H1 (cell line): ENCODE results near the gene TUT4. TPM values are rescaled to one million over a fixed set of nuclear protein-coding genes. Genes with fewer than 3 reads are reported as not detected.

Experiments used
- CTCF ChIA-PET: fragments of 300-600 bp; sonication (Branson Sonifier 250); formaldehyde crosslinking; loops from one replicate; lab custom pipeline; 2021; ENCODE audit not compliant: partially characterized antibody; lab: Charles Lee
- POLR2A ChIA-PET: fragments of 300-600 bp; sonication (Branson Sonifier 250); formaldehyde crosslinking; loops from one replicate; lab custom pipeline; 2021; ENCODE audit warnings: inconsistent platforms; ENCODE audit not compliant: partially characterized antibody; lab: Charles Lee
- DNase-seq, 2 experiments: peaks; one replicate each; pipeline versions ENCODE4 v3.0.0 to v3.0.0-alpha.2; 2010 to 2022; ENCODE audit warnings: low spot score in 2 of 2, low read depth in 1 of 2, mixed read lengths in 1 of 2
- FAIRE-seq: peaks from 2 replicates; lab custom pipeline; 2011; peaks lifted over from hg19 to GRCh38; lab: Jason Lieb, UNC
- H2AFZ ChIP-seq: 2 replicates; pipeline ENCODE4 v1.8.1; 2012; ENCODE audit warnings: low read length, inconsistent platforms
- H2AK5ac ChIP-seq: 2 replicates; pipeline ENCODE4 v1.6.1; 2013; ENCODE audit warnings: low read depth, low read length
- H2BK120ac ChIP-seq: replicated peaks from 2 replicates; pipeline ENCODE3; 2013; ENCODE audit warnings: low read depth, low read length, inconsistent platforms
- H2BK12ac ChIP-seq: 2 replicates; pipeline ENCODE4 v1.6.1; 2013; ENCODE audit warnings: low read depth, low read length
- H2BK15ac ChIP-seq: 2 replicates; pipeline ENCODE4 v1.6.1; 2013; ENCODE audit warnings: low read length
- H2BK20ac ChIP-seq: 2 replicates; pipeline ENCODE4 v1.6.1; 2013; ENCODE audit warnings: low read length
- H2BK5ac ChIP-seq: 2 replicates; pipeline ENCODE4 v1.6.1; 2013; ENCODE audit warnings: low read depth, low read length
- H3K14ac ChIP-seq: 2 replicates; pipeline ENCODE4 v1.6.1; 2013; ENCODE audit warnings: inconsistent platforms; ENCODE audit not compliant: insufficient read length
- H3K18ac ChIP-seq: 2 replicates; pipeline ENCODE4 v1.6.1; 2013; ENCODE audit warnings: low read length; ENCODE audit errors: extremely low read depth
- H3K23ac ChIP-seq: 2 replicates; pipeline ENCODE4 v1.6.1; 2013; ENCODE audit warnings: inconsistent platforms; ENCODE audit not compliant: insufficient read length
- H3K23me2 ChIP-seq: 2 replicates; pipeline ENCODE4 v1.6.1; 2013; ENCODE audit warnings: low read depth, low read length
- H3K27ac ChIP-seq: 2 replicates; pipeline ENCODE4 v1.6.1; 2011; ENCODE audit warnings: low read depth, low read length, inconsistent platforms
- H3K27me3 ChIP-seq, 4 experiments: replicated peaks in 1 of 4; 1 replicate in 1 of 4; 2 replicates in 3 of 4; pipeline versions ENCODE4 v1.6.1 to v1.8.1; 2011 to 2013; ENCODE audit warnings: low read length in 3 of 4, mild to moderate bottlenecking in 3 of 4, inconsistent platforms in 2 of 4, mixed read lengths in 2 of 4, moderate library complexity in 1 of 4; ENCODE audit not compliant: control insufficient read depth in 3 of 4, insufficient read depth in 3 of 4; ENCODE audit errors: extremely low read depth in 1 of 4
- H3K36me3 ChIP-seq, 4 experiments: 2 replicates each; pipeline versions ENCODE4 v1.6.1 to v1.8.1; 2011 to 2013; ENCODE audit warnings: mild to moderate bottlenecking in 4 of 4, low read length in 3 of 4, moderate library complexity in 2 of 4, control low read depth in 1 of 4, inconsistent platforms in 1 of 4; ENCODE audit not compliant: insufficient read depth in 4 of 4, control insufficient read depth in 2 of 4
- H3K4ac ChIP-seq: replicated peaks from 2 replicates; pipeline ENCODE3; 2013; ENCODE audit warnings: low read length, low read depth, mixed read lengths, inconsistent platforms; ENCODE audit not compliant: insufficient read length
- H3K4me1 ChIP-seq, 4 experiments: replicated peaks in 1 of 4; 1 replicate in 1 of 4; 2 replicates in 3 of 4; pipeline versions ENCODE4 v1.6.1 to v1.8.1; 2011 to 2013; ENCODE audit warnings: low read length in 3 of 4, inconsistent platforms in 2 of 4, mixed read lengths in 1 of 4; ENCODE audit not compliant: insufficient read depth in 4 of 4, control insufficient read depth in 3 of 4
- H3K4me2 ChIP-seq, 2 experiments: 2 replicates each; pipeline versions ENCODE4 v1.6.1 to v1.8.1; 2011 to 2013; ENCODE audit warnings: low read depth in 2 of 2, low read length in 2 of 2, control low read depth in 1 of 2, inconsistent platforms in 1 of 2, mild to moderate bottlenecking in 1 of 2; ENCODE audit not compliant: insufficient read depth in 1 of 2
- H3K4me3 ChIP-seq, 4 experiments: fragments of 200-600, 300-600 bp in 1 of 4; sonication (generic), shearing (Covaris generic), sonication (Bioruptor Twin) in 1 of 4; 2 replicates each; pipeline versions ENCODE4 v1.5.1 to v1.8.1; 2011 to 2016; ENCODE audit warnings: low read length in 4 of 4, low read depth in 3 of 4, control low read depth in 2 of 4, inconsistent platforms in 2 of 4, mild to moderate bottlenecking in 2 of 4, mixed read lengths in 1 of 4, moderate library complexity in 1 of 4; ENCODE audit not compliant: insufficient read depth in 2 of 4; ENCODE audit errors: extremely low read depth in 1 of 4
- H3K56ac ChIP-seq: replicated peaks from 2 replicates; pipeline ENCODE3; 2013; ENCODE audit warnings: low read depth, mild to moderate bottlenecking, mixed read lengths, low read length, inconsistent platforms; ENCODE audit not compliant: insufficient read length
- H3K79me1 ChIP-seq: 2 replicates; pipeline ENCODE4 v1.6.1; 2013; ENCODE audit warnings: low read depth, low read length, control low read depth
- H3K79me2 ChIP-seq, 2 experiments: 2 replicates each; pipeline versions ENCODE4 v1.6.1 to v1.8.1; 2012 to 2013; ENCODE audit warnings: low read length in 2 of 2, mild to moderate bottlenecking in 2 of 2, inconsistent platforms in 1 of 2; ENCODE audit not compliant: insufficient read depth in 2 of 2, control insufficient read depth in 1 of 2
- H3K9ac ChIP-seq, 4 experiments: replicated peaks in 1 of 4; 1 replicate in 1 of 4; 2 replicates in 3 of 4; pipeline versions ENCODE4 v1.6.1 to v1.8.1; 2011 to 2013; ENCODE audit warnings: low read depth in 3 of 4, low read length in 3 of 4, control low read depth in 2 of 4, mild to moderate bottlenecking in 2 of 4, moderate library complexity in 2 of 4, inconsistent platforms in 1 of 4; ENCODE audit errors: extremely low read depth in 1 of 4
- H3K9me3 ChIP-seq, 2 experiments: 2 replicates each; pipeline versions ENCODE4 v1.6.1 to v1.8.1; 2012 to 2013; ENCODE audit warnings: mild to moderate bottlenecking in 2 of 2, moderate library complexity in 2 of 2, control low read depth in 1 of 2, inconsistent platforms in 1 of 2, low read depth in 1 of 2, low read length in 1 of 2, mixed read lengths in 1 of 2; ENCODE audit not compliant: insufficient read depth in 2 of 2
- H4K20me1 ChIP-seq, 2 experiments: replicated peaks in 1 of 2; 2 replicates each; pipeline versions ENCODE3 to v1.8.1; 2011 to 2013; ENCODE audit warnings: inconsistent platforms in 2 of 2, low read length in 2 of 2, mild to moderate bottlenecking in 1 of 2; ENCODE audit not compliant: insufficient read depth in 2 of 2, control insufficient read depth in 1 of 2
- H4K5ac ChIP-seq: 2 replicates; pipeline ENCODE4 v1.6.1; 2013; ENCODE audit warnings: low read length, low read depth, mixed read lengths, inconsistent platforms; ENCODE audit not compliant: insufficient read length
- H4K8ac ChIP-seq: 2 replicates; pipeline ENCODE4 v1.8.0; 2013; ENCODE audit warnings: mild to moderate bottlenecking, moderate library complexity, low read length, inconsistent platforms; ENCODE audit not compliant: insufficient read depth; ENCODE audit errors: extremely low read depth
- H4K91ac ChIP-seq: replicated peaks from 2 replicates; pipeline ENCODE3; 2013; ENCODE audit warnings: low read length, mixed read lengths, inconsistent platforms; ENCODE audit not compliant: insufficient read length
- ATF3 ChIP-seq: IDR thresholded peaks from 2 replicates; pipeline ENCODE4 v1.6.1; 2011; ENCODE audit warnings: low read depth, mild to moderate bottlenecking, low read length; ENCODE audit not compliant: insufficient read depth
- BCL11A ChIP-seq, 2 experiments: IDR thresholded peaks; one replicate each; pipeline ENCODE4 v1.6.1; 2011; ENCODE audit warnings: low read depth in 2 of 2, low read length in 2 of 2, mild to moderate bottlenecking in 2 of 2
- EZH2 ChIP-seq: fragments of 200-600 bp; sonication (generic); IDR thresholded peaks from 2 replicates; pipeline ENCODE4 v1.7.1; 2012; ENCODE audit warnings: low read depth, mild to moderate bottlenecking, moderate library complexity, low read length, inconsistent platforms; ENCODE audit not compliant: severe bottlenecking
- RAD21 ChIP-seq, 2 experiments: IDR thresholded peaks in 1 of 2; conservative IDR thresholded peaks in 1 of 2; 2 replicates each; pipeline ENCODE4 v1.6.1; 2011; ENCODE audit warnings: low read depth in 2 of 2, low read length in 2 of 2, improper control_type of control experiment in 1 of 2, inconsistent platforms in 1 of 2, mild to moderate bottlenecking in 1 of 2, moderate library complexity in 1 of 2
- ZNF274 ChIP-seq: IDR thresholded peaks from 2 replicates; pipeline ENCODE4 v1.7.0; 2012; ENCODE audit warnings: low read length, borderline replicate concordance; ENCODE audit errors: extremely low read depth
- WGBS, 2 experiments: shearing (Covaris generic) in 1 of 2; methylation state at CpG; one replicate each; pipeline versions ENCODE4 v1.1.6 to v1.1.7; 2013 to 2015; ENCODE audit warnings: low lambda C conversion rate in 2 of 2, mixed read lengths in 2 of 2, inconsistent platforms in 1 of 2, low coverage in 1 of 2, missing lambda C conversion rate in 1 of 2; ENCODE audit not compliant: insufficient replicate concordance in 2 of 2, insufficient coverage in 1 of 2, insufficient read length in 1 of 2; ENCODE audit errors: extremely low coverage in 1 of 2, missing lambda C conversion rate in 1 of 2; 5-methylcytosine and 5-hydroxymethylcytosine counted together
- polyA plus RNA-seq, 7 experiments: library from polyadenylated mRNA; depleted of rRNA in 3 of 7; stranded (reverse) in 5 of 7; unstranded in 2 of 7; fragments of >200 nt in 5 of 7; fragments of 200-250 nt in 2 of 7; gene quantifications; 1 replicate in 5 of 7; 2 replicates in 1 of 7; 4 replicates in 1 of 7; pipeline versions ENCODE4 v1.2.1 to v1.2.3, GENCODE V29; 2011 to 2013; ENCODE audit warnings: missing spikeins in 2 of 7, mixed read lengths in 2 of 7
- total RNA-seq: library from RNA; stranded (reverse); fragmentation: NEBNext Ultra II Directional; extraction: Animal tissue kit (Norgen Biotek cat#: 25700); gene quantifications from 2 replicates; pipeline ENCODE4 v1.2.1, GENCODE V29; 2021

Gene TUT4
- total and polyA plus RNA-seq, 2 of the 8 experiments (the other 6 are each of a cell fraction or from before 2014, with no cell fraction given) = 54.5 to 63.3 TPM

DNA sequence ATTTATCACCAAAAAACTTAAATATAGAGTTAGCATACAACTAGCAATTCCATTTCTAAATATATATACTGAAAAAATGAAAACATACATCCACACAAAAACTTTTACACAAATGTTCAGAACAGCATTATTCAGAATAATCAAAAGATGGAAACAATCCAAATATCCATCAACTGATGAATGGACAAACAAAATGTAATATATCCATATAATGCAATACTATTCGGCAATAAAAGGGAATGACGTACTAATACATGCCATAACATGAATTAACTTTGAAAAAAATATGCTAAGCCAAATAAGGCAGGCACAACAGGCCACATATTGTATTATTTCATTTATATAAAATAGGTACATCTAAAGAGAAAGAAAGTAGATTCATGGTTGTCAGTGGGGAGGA lies 33.9 kb downstream of the TUT4 start:
- 89% methylated on average over 2 of the region's 2 CpGs; no CpG with 5 or more reads in 1 of the 2 experiments for WGBS, 2 experiments
- no peak for FAIRE-seq

More for the DNA sequence above, 33.9 kb downstream of the TUT4 start:
- no peaks in the 10 kb centered on the region for H3K23me2 ChIP-seq
- H3K9ac ChIP-seq = no peak overlapping the region
- no peak overlapping the region for H2BK20ac ChIP-seq
- no peak overlapping the region for H4K5ac ChIP-seq
- H3K79me1 ChIP-seq = no peaks in the 10 kb centered on the region
- no peak overlapping the region for H3K4me2 ChIP-seq
- H2AK5ac ChIP-seq = no peak overlapping the region
- H3K27me3 ChIP-seq = no peaks in the 10 kb centered on the region
- no peaks in the 10 kb centered on the region for H3K4me1 ChIP-seq
- H3K56ac ChIP-seq = no peak overlapping the region
- ChIA-PET POLR2A (no interaction called here), CTCF (no interaction called here)
- H3K9me3 ChIP-seq = no peaks in the 10 kb centered on the region
- no peak overlapping the region for H4K91ac ChIP-seq
- no peak overlapping the region for H2BK15ac ChIP-seq
- H4K8ac ChIP-seq = no peak overlapping the region
- H3K79me2 ChIP-seq = peaks cover 0 to 7% of the 10 kb centered on the region in 2 experiments; a peak in 2 of 4 replicates
- no peak for DNase-seq
- no peak overlapping the region for H3K18ac ChIP-seq
- H2BK5ac ChIP-seq = no peak overlapping the region
- peaks cover 0 to 11% (median 5%) of the 10 kb centered on the region in 4 experiments; a peak in 4 of 8 replicates for H3K36me3 ChIP-seq
- H2BK120ac ChIP-seq = no peak overlapping the region
- H3K14ac ChIP-seq = no peak overlapping the region
- no peak overlapping the region for H3K4ac ChIP-seq
- H2BK12ac ChIP-seq = no peak overlapping the region
- no peak for TF ChIP-seq EZH2
- TF ChIP-seq BCL11A (IDR thresholded peaks at IDR 0.05; ENCODE audit: low read depth in 2 of 2, low read length in 2 of 2) = no peak
- no peak for TF ChIP-seq ATF3
- no peak for TF ChIP-seq ZNF274
- TF ChIP-seq RAD21 (IDR thresholded peaks at IDR 0.05 in 1 of 2, conservative IDR thresholded peaks at IDR 0.05 in 1 of 2; ENCODE audit: low read depth in 2 of 2, low read length in 2 of 2) = no peak
- no peak overlapping the region for H3K27ac ChIP-seq
- no peaks in the 10 kb centered on the region for H4K20me1 ChIP-seq
- no peak overlapping the region for H2AFZ ChIP-seq
- H3K4me3 ChIP-seq = no peak overlapping the region
- H3K23ac ChIP-seq = no peak overlapping the region
